ENCODE measurements around the gene DDAH1.
A peak's percentile ranks its signal among the peaks of the same experiment; 100 is the strongest.
"Not testable (repeated sequence)": the region's sequence is repeated elsewhere in the genome, so short reads cannot be mapped to it uniquely, and the experiment has no call there.

The DDAH1 gene

DNA sequence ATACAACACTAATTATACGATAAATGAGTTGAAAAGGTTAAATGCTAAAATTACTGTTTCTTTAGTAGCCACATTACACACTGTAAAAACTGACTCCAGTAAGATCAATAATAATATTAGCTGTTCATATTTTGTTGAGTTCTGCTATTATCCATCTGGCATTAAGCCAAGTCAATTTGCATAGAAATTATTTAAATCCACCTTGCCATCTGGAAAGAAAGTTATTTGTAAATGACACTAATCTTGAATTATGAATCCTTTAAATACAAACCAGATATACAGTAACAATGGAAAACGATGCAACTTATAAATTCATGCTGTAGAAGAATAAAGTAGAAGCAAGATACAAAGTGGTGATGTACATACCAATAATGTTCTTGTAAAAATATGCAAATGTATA lies 107.1 kb downstream of the DDAH1 start:
- no peak for DNase-seq

DNA sequence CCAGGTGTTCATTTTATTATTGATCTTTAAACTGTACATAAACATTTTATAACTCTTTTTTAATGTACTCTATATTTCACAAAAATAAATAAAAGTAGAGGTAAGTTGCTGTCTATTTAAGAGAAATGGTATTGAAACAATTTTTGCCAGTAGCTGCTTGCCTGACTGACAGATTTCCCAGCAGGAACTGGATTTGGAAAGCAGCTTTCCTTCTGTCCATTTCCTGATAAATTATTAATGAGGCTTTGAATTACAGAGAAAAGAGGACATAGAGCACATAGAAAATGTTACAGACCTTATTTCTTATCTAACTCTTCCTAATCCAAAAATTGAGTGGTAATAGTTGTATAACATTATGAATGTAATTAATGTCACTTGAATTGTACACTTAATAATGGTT lies 108.8 kb downstream of the DDAH1 start:
- no peak for DNase-seq

DNA sequence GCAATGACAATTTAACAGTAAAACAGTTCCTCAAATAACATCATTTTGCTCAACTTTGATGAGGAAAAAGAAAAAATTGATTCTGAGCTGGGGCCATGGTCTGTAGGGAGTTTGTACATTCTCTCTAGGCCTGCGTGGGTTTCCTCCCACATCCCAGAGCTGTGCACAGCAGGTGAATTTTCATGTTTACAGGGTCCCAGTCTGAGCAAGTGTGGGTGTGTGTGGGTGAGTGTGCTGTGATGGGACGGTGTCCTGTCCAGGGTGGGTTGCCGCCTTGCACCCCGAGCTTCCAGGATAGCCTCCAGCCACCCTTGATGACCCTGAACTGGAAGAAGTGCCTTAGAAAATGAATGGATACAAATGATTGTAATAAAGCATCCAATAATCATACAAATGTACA lies 112.9 kb downstream of the DDAH1 start:
- no peak for DNase-seq

DNA sequence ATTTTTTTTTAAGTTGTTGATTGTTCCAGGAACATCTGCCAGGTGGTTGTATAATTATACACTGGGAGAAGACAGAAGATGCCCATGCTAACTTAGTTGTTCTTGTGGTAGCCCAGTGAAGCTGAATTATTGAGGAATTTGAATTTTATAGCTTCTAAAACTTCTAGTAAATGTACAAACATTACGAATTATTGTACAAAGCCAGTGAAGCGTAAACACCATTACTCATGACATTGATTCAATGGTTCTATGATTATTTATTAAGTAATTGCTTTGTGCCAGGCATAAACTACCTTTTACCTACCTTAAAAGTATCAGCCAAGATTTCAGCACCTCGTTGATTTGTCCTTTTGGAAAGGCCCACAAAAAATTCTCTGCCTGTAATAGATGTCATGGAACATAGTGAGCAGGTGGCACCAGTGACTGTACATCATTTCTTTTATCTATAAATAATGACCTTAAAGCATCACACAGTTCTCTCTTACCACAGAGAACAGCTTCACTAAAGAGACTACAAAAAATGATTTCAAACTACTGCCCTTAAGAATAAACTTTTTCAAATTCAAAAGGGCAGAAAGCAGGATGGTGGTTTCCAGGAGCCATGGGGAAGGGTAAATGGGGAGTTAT lies 113.6 kb downstream of the DDAH1 start:
- DNase-seq = no peak

DNA sequence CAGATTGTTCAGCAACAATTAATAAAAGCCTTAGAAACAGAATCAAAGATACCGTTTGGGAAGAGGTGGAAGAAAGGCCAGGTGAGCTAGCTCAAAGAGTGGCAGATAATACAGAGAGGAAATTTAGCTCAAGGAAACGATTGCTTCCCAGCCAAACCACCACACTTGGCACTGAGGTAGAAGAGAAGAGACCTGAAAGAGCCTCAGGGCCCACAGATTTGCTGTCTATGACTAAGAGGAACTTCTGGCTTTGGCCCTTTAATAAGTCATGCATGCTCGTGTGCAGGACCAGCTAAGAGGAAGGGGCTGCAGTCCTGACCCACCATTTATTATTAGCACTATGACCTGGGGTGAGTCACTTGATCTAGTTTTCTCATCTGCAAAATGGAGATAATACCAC lies 115.7 kb downstream of the DDAH1 start:
- DNase-seq = no peak

DNA sequence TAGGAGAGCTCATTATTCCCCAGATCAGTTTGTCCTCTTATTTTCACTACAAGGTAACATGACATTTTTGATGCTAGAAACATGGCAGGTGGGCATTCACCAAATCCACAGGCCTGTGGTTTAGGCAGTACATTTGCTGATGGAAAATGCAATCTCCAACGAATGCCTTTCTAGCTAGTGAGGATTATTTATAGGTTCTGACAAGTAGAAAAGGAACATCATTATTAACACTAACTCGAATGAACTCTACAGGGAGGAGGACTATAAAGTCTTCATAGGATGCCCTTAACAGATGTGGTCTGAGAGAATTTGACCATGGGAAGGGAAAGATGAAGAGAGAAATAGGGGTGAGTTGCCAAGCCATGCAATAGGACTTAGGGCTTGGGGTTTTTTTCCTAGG lies 117.1 kb downstream of the DDAH1 start:
- no peak for DNase-seq

DNA sequence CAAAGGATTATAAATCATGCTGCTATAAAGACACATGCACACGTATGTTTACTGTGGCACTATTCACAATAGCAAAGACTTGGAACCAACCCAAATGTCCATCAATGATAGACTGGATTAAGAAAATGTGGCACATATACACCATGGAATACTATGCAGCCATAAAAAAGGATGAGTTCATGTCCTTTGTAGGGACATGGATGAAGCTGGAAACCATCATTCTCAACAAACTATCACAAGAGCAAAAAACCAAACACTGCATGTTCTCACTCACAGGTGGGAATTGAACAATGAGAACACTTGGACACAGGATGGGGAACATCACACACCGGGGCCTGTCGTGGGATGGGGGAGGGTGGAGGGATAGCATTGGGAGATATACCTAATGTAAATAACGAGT lies 117.7 kb downstream of the DDAH1 start:
- DNase-seq = not testable (repeated sequence)

DNA sequence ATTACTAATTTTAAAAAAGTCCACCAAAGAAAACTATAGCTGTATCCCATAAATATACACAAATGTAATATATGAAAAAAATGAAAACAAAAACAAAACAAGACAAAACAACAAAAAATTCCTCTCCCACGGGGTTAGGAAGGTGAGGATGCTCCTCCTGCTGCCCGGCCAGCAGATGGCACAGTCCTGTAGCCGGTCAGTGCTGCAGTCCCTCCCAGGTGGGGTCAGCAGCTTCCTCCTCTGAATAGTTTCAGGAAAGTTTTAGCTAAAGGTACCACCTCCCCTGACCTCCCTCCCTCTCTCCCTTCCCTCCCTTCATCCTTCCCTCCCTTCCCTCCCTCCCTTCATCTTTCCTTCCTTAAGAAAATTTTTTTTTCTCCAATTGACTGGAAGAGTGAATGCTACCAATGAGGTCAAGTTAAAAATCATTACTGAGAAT lies 120.7 kb downstream of the DDAH1 start:
- peak; percentile 64 for DNase-seq

DNA sequence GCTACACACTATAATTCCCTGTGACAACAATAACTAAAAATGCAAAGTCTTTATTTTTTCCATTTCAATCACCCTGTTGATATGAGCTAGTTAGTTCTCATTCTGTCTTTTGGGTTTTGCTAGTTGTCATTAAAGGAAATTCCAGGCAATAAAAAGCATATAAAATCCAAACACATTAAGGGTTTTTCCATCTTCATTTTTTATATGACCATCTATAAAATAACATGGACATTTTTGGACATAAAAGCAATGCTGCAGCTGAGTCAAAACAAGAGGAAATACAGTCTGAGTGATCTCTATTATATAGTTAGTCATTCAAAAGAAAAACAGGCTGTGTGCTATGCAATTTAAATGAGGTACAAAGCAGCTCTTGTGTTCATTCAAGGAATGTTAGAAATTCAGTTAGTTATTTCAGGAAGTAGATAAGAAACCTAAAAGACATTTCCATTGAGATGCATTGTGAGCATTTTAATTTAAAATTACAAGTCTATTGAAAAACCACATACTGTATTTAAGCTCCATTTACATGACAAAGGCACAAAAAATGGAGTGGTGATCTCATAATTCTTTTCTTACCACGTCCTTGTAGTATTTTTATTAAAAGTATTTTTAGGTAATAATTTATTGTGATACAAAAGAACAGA lies 121.2 kb downstream of the DDAH1 start:
- peak; percentile 96 for DNase-seq

DNA sequence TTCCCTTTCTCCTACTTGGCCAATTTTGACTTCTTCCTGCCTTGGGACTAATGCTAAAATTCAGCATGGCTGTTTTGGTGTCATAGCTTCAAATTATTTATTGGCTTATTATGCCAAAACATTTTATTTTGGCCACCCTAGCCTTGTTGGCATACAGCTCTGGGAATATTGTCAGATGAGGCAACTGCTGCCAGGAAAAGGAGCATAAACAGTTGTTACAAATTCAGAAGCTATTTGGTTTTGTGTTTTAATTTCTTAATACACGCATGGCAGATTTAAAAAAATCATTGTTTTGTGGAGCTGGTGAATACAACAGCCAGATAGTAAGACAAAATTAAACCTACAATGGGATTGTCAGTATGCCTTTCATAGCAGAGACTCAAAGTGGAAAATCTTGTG lies 121.7 kb downstream of the DDAH1 start:
- no peak for DNase-seq

DNA sequence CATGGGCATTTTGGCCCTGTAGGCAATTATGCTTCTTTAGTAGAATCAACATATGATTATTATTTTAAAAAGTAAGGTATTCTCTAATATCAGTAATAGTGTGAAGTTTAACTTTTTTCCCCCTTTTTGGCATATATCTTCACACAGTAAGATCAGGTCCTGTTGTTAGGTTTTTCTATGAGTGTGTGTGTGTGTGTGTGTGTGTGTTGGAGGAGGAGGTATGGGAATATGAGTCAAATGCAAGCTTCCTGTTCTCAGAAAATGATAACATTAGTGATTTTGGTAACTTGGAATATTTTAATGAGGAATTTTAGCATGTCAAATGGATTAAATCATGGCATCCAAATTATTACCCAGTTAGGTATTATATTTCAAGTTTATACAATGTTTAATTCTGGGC lies 122.8 kb downstream of the DDAH1 start:
- DNase-seq = peak; percentile 80

DNA sequence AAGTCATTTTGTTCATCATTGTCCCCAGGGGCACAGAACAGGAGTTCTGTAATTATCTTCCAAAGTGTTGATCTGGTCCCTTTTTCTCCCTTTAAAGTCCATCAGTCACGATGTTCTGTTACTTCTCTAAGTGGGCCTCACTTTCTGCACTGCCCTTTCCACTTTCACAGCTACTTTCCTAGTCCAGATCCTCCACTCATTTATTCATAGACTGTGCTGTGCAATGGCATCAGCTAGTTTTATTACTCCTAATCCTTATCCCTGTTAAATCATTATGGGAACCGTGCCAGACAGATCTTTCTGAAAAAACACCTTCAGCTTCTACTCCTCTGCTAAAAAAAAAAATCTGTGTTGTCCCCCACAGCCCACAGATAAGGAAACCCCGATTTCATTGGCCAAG lies 124.5 kb downstream of the DDAH1 start:
- DNase-seq = no peak

DNA sequence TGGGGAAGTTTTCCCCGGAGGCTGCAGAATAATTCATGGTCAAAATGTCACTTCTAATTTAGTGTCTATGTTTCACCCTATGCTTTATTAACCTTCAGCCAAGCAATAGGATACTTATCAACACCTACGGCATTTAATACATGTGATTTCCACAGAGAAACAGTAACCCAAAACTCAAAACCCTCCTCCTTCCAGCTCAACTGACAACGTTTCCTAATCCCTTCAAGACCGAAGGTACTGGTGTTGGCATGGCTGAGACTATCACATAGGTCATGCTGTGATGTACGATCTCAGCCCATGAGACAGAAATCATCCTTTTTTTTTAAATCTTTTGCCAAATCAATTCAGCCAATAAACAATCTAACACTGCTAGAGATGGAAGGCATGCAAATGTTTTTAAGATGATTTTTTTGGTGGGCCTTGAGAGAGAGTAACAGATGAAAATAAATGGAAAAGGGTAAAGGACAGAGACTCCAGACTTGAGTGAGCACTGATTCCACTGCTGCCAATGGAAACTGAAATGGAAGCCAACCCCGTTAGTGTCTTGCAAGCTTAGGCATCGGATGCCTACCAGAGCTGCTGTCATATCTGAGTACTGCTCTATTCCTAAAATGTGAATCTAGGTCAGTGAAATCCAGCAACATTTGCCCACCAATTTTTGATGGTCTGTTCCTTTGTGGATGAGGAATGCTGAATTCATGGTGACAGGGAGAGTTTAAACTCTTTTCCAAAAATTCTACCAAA lies 125.1 kb downstream of the DDAH1 start:
- DNase-seq = no peak

DNA sequence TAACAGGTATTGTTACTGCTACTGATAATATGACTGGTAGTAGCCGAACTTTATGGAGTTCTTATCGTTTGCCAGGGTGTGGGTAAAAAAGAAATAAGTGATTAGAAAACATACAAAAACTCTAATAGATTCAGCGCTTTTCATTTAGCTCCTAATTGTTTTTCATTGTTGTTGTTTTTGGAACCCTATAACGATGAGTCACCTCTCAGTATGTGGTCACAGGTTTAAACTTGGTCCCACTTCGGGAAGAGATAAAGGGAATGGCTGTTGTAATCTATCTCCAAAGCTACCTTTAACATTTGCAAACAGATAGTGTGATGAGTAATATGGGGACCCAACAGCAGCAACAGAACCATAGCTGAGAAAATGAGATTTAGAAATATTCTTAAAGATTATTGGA lies 125.9 kb downstream of the DDAH1 start:
- DNase-seq = peak; percentile 53

DNA sequence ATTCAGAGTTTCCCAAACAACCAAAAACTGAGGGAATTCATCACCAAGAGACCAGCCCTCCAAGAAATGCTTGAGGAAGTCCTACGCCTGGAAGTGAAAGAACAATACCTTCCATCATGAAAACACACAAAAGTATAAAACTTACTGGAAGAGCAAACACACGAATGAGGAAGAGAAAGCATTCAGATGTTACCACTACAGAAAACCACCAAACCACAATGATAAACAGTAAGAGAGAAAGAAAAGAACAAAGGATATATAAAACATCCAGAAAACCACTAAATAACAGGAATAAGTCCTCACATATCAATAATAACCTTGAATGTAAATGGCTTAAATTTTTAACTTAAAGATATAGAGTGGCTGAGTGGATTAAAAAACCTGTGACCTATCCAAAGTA lies 130.0 kb downstream of the DDAH1 start:
- DNase-seq = no peak

DNA sequence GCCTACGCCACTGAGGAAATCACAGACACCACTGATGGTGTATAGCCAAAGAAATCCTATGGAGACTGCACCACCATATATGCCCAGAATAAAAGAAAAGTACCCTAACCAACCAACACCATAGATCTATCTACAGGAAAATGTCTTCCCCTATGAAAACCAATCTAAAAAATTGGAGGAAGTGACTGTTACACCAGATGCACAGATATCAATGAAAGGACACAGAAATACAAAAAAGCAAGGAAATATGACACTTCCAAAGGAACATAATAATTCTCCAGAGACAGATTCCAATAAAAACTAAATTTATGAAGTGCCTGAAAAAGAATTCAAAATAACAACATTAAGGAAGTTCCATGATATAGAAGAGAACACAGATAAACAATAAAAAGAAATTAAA lies 131.8 kb downstream of the DDAH1 start:
- DNase-seq = no peak

DNA sequence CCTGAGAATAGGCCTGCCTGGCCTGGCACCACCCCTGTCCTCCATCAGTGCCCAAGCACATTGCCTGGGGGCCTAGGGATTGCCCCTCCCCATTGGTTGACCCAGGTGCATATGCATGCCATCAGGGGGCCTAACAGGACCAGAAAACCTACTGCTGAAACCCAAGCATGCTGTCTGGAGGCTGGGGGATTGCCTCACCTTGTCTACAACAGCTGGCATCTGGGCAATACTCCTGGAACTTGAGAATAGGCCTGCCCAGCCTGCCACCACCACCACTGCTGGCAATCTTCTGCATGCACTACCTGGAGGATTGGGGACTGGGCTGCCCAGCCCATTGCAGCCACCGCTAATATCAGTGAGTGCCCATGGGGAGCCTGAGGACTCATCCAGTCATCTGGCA lies 132.4 kb downstream of the DDAH1 start:
- no peak for DNase-seq

DNA sequence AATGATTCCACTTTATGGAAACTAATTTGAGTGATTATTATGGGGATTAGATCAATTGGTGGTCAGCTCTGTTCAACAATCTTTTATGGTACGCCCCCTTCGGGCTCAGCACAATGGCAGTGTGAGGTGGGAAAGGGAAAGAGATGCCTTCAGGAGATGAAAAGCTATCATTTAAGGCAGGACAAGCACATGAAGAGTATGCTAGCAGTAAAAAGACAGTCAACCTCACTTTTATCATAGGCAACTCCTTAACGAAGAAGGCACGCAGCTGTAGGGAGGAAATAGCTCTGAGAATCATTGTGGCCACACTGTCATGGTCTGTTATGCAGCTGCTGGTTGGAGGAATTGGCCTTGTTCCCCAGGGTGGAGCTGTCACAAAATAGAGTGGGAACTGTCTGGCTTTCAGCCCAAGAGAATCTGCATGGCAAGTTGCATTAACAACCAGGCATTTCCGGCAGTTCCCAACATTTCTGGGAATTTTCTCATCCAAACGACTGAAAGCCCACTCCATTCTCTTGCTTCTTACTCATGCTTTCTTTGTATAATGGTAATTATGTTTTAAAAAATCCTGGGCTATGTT lies 134.2 kb downstream of the DDAH1 start:
- peak; percentile 100 for DNase-seq

DNA sequence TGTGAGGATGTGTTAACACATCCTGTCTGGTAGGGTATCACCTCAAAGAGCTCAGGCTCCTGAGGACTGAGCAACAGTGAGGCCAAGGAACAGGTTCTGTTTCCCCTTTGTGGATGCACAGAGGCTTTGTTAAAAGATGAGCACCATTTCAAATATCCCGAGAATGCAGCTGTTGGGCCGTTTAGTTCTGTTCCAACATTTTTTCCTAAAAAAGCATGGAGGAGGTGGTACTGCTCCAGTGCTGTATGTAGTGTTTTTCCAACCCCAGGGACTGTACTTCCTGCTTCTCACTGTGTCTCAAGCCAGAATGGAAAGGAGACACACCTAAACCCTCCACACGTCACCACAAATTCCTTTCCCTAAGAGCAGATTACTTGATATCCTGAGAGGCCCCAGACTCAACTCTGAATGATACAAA lies 134.7 kb downstream of the DDAH1 start:
- DNase-seq = peak; percentile 99

DNA sequence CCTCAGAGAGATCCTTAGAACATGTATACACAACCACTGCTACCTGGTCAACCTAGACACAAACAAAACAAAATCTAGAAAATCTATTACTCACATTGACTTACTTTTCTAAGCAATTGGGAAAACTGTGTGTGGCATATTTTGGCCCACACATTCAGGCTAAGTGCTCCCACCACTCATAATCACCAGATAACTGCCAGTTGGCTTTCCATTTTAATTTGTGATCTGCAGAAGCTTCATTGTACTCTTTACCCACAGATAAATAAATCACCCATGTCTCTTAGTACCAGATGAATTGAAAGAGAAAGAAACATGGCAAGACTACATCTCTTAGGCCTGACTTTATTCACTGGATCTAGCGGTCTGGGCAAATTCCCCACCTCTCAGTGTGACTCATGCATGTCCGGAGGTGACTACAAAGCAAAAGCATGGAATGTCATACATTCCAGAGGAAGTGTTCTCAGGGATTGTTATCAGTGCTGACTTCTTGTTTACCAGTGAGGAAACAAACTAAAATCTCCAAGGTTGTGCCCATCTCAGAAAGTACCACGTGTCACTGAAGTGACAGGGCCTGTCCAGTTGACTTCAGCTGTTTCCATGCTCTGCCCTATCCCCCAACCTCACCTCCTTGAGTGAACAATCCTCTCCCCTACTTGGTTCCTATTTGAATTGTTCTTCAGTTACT lies 136.1 kb downstream of the DDAH1 start:
- DNase-seq = peak; percentile 99

DNA sequence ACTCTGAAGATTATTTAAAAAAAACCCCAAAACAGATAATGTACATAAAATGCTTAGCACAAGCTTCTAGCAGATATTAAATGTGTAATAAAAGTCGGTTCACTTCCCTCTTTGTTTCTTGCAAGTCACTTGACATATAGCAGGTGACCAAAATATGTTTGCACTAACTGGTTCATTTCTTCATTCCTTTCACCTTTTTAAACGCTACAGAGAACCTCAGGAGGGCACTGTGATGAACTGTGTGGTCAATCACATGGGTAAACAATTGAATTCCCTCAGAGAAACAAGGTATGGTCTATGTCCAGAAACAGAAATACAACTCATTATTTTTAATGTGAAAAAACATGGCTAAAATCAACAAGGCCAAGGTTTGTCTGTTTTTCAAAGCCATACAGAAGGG lies 137.2 kb downstream of the DDAH1 start:
- no peak for DNase-seq

DNA sequence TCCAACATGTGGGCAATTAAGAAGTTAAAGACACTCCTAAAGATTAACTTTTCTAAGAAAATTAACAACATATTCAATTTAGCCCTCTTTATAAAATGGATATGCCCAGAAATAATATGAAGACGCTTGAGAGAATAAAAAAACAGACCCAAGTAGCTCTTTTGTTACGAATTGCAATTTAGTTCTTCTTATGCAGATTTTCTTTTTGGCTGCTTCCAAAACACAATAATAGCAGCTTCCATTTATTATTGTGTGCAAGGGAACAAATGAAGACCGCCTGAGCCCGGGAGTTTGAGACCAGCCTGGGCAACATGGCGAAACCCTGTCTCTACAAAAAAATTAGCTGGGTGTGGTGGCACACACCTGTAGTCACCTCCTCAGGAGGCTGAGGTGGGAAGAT lies 138.1 kb downstream of the DDAH1 start:
- no peak for DNase-seq

DNA sequence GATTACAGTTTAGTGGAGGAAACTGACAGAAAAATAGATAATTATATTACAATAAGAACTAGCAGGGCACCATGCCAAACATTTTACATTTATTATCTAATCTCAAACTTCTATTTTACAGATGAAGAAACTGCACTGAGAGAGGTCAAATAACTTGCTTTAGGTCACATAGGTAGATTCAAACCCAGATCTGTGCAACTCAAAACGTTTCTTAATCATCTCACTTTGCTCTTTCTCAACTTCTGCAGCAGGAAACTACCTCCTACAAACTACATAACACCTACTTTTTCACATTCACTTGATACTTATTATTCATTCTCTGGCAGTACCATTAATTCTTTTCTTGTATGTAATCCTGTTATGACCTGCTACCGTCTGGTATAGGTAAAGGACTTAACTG lies 138.6 kb downstream of the DDAH1 start:
- no peak for DNase-seq

All from fibroblast of skin of back (primary cell).